Measurements from ENCODE around the gene TTC16. TPM values are rescaled to one million over a fixed set of nuclear protein-coding genes. Genes with fewer than 3 reads are reported as not detected.

TTC16 gene
- total and polyA plus RNA-seq, 8 donors = 0.08 to 0.12 TPM; not detected in 6

DNA sequence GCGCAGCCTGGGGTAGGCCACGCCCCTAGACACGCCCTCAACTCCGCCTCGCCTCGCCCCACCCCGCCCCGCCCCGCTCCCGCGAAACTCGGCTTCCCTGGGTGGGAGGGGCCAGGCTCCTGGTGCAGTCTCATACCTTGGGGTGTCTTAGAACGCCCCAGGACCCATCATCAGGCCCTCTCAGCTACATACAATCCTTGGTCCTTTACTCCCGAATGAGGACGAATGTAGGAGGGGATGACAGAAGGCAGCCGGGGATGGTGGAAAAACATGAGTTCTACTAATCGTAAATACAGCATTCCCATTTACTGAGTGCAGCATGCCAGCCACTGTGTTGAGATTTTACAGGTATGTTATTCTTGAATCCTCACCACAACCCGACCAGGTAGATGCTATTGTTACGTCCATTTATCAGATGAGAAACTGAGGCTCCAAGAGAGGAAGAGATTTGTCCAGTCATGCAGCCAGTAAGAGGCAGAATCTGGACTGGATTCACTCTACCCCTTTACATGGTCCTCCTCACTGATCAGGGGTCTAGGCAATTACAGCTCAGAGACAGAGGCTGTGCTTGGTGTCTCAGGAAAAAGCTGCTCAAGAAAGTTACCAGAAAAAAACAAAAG lies 55.8 kb downstream of the TTC16 start:
- H3K27ac ChIP-seq = peak overlapping the region; percentile 50 to 82 (median 69)
- TF ChIP-seq POLR2A (IDR thresholded peaks at IDR 0.05) (no peak), CTCF (IDR thresholded peaks at IDR 0.05) (no peak), POLR2AphosphoS5 (IDR thresholded peaks at IDR 0.05) (no peak), EP300 (IDR thresholded peaks at IDR 0.05) (no peak)
- intact Hi-C loops (cut with DNase I; ENCODE audit: low total_unique reads) = no loop called here
- peaks cover 13 to 44% (median 28%) of the 10 kb centered on the region in 4 donors for H3K4me1 ChIP-seq
- DNase-seq = no peak
- H3K4me3 ChIP-seq = peak overlapping the region; percentile 50 to 58 (median 54)
- H3K27me3 ChIP-seq = no peaks in the 10 kb centered on the region
- WGBS, 5 donors = 3 to 11% (median 3%) methylated on average over 6 to 19 of the region's 19 CpGs
- no peaks in the 10 kb centered on the region for H3K9me3 ChIP-seq
- peaks cover 0 to 3% (median 0%) of the 10 kb centered on the region in 4 donors for H3K36me3 ChIP-seq

DNA sequence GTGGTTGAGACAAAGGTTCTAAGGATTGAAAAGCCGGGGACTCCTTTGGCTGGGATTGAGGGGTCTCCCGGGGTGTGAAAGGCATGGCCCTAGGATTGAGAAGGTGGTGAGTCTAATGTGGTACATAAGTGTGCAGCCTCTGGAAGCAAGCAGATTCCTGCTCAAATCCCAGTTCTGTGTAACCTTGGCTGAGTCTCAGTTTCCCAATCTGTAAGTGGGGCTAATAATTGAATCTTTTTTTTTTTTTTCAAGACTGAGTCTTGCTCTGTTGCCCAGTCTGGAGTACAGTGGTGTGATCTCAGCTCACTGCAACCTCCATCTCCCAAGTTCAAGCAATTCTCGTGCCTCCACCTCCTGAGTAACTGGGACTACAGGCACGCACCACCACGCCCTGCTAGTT lies 56.7 kb downstream of the TTC16 start:
- 87 to 97% (median 94%) methylated on average over 5 of the region's 5 CpGs for WGBS, 5 donors
- intact Hi-C loops (cut with DNase I; ENCODE audit: low total_unique reads) = no loop called here

GRCh38 chr9:127773272-127773671 lies 57.4 kb downstream of the TTC16 start:
- DNase-seq = no peak
- no peaks in the 10 kb centered on the region for H3K27me3 ChIP-seq
- H3K36me3 ChIP-seq = peaks cover 0 to 3% (median 0%) of the 10 kb centered on the region in 4 donors
- WGBS, 5 donors = 80 to 94% (median 90%) methylated on average over 3 of the region's 3 CpGs
- H3K4me3 ChIP-seq = no peak overlapping the region
- intact Hi-C loops (cut with DNase I; ENCODE audit: low total_unique reads) = no loop called here
- peaks cover 13 to 37% (median 20%) of the 10 kb centered on the region in 4 donors for H3K4me1 ChIP-seq
- no peak for TF ChIP-seq EP300 (IDR thresholded peaks at IDR 0.05)
- TF ChIP-seq POLR2A (IDR thresholded peaks at IDR 0.05) = no peak
- no peak for TF ChIP-seq POLR2AphosphoS5 (IDR thresholded peaks at IDR 0.05)
- TF ChIP-seq CTCF (IDR thresholded peaks at IDR 0.05) = no peak
- H3K27ac ChIP-seq = no peak overlapping the region
- no peaks in the 10 kb centered on the region for H3K9me3 ChIP-seq

More for the DNA sequence above, 56.7 kb downstream of the TTC16 start:
- Histone ChIP-seq H3K36me3 (peaks cover 0 to 3% (median 0%) of the 10 kb centered on the region in 4 donors), H3K4me3 (no peak overlapping the region), H3K27ac (no peak overlapping the region), H3K9me3 (no peaks in the 10 kb centered on the region), H3K27me3 (no peaks in the 10 kb centered on the region), H3K4me1 (peaks cover 13 to 42% (median 23%) of the 10 kb centered on the region in 4 donors)
- TF ChIP-seq CTCF (IDR thresholded peaks at IDR 0.05) = no peak
- TF ChIP-seq POLR2AphosphoS5 (IDR thresholded peaks at IDR 0.05) = no peak
- no peak for TF ChIP-seq EP300 (IDR thresholded peaks at IDR 0.05)
- TF ChIP-seq POLR2A (IDR thresholded peaks at IDR 0.05) = no peak
- DNase-seq = no peak

- Histone ChIP-seq H3K4me1 (peaks cover 13 to 42% (median 21%) of the 10 kb centered on the region in 4 donors), H3K27me3 (no peaks in the 10 kb centered on the region), H3K4me3 (no peak overlapping the region), H3K27ac (no peak overlapping the region), H3K36me3 (peaks cover 0 to 3% (median 0%) of the 10 kb centered on the region in 4 donors), H3K9me3 (no peaks in the 10 kb centered on the region)
- intact Hi-C loops (cut with DNase I; ENCODE audit: low total_unique reads) = no loop called here
- DNase-seq = no peak
- 79 to 91% (median 89%) methylated on average over 10 of the region's 10 CpGs for WGBS, 5 donors
- TF ChIP-seq POLR2AphosphoS5 (IDR thresholded peaks at IDR 0.05) (no peak), CTCF (IDR thresholded peaks at IDR 0.05) (no peak), EP300 (IDR thresholded peaks at IDR 0.05) (no peak), POLR2A (IDR thresholded peaks at IDR 0.05) (no peak)
These were observed 58.1 kb downstream of the TTC16 start for GRCh38 chr9:127773981-127774380.
